Measurements from ENCODE around the gene SSBP2.
"Not testable (repeated sequence)": the region's sequence is repeated elsewhere in the genome, so short reads cannot be mapped to it uniquely, and the experiment has no call there.

SSBP2 gene

GRCh38 chr5:81424728-81425127 lies 326.2 kb downstream of the SSBP2 start:
- no peak for DNase-seq

GRCh38 chr5:81422671-81423070 lies 328.2 kb downstream of the SSBP2 start:
- DNase-seq, result no peak

GRCh38 chr5:81420039-81420667 lies 330.7 kb downstream of the SSBP2 start:
- no peak for DNase-seq

- no peak for DNase-seq
Observed at GRCh38 chr5:81418606-81419005, 332.3 kb downstream of the SSBP2 start.

- DNase-seq, result no peak
Observed at GRCh38 chr5:81417052-81417451, 333.8 kb downstream of the SSBP2 start.

- DNase-seq, result no peak
Observed at GRCh38 chr5:81409896-81410295, 341.0 kb downstream of the SSBP2 start.

- no peak for DNase-seq
Observed at GRCh38 chr5:81409361-81409760, 341.5 kb downstream of the SSBP2 start.

GRCh38 chr5:81408496-81408895 lies 342.4 kb downstream of the SSBP2 start:
- no peak for DNase-seq

GRCh38 chr5:81407811-81408210 lies 343.1 kb downstream of the SSBP2 start:
- DNase-seq, result not testable (repeated sequence)

- no peak for DNase-seq
Observed at GRCh38 chr5:81405126-81405891, 345.6 kb downstream of the SSBP2 start.

GRCh38 chr5:81402192-81402930 lies 348.5 kb downstream of the SSBP2 start:
- DNase-seq, result no peak

GRCh38 chr5:81401266-81401665 lies 349.6 kb downstream of the SSBP2 start:
- no peak for DNase-seq

GRCh38 chr5:81400375-81400774 lies 350.5 kb downstream of the SSBP2 start:
- DNase-seq, result no peak

GRCh38 chr5:81398741-81399140 lies 352.2 kb downstream of the SSBP2 start:
- no peak for DNase-seq

- DNase-seq, result no peak
Observed at GRCh38 chr5:81397176-81397575, 353.7 kb downstream of the SSBP2 start.

GRCh38 chr5:81395262-81395661 lies 355.6 kb downstream of the SSBP2 start:
- DNase-seq, result no peak

- DNase-seq, result no peak
Observed at GRCh38 chr5:81393783-81394718, 356.8 kb downstream of the SSBP2 start, which contains the start of gene ACOT12. Gene ACOT12, minus strand, starts transcription at chr5:81394134. Its CDS starts 20 bp downstream, at chr5:81394114.

GRCh38 chr5:81393430-81393782 lies 357.5 kb downstream of the SSBP2 start:
- no peak for DNase-seq

GRCh38 chr5:81389025-81389424 lies 361.9 kb downstream of the SSBP2 start:
- DNase-seq, result no peak

GRCh38 chr5:81388169-81388568 lies 362.7 kb downstream of the SSBP2 start:
- DNase-seq, result no peak

GRCh38 chr5:81383867-81384266 lies 367.0 kb downstream of the SSBP2 start:
- no peak for DNase-seq

- no peak for DNase-seq
Observed at GRCh38 chr5:81371354-81371876, 379.5 kb downstream of the SSBP2 start.
